Astrocyte of the spinal cord (primary cell): ENCODE results near the gene MOSMO.

ENCODE experiments used
- DNase-seq: peaks from one replicate; pipeline ENCODE4 v3.0.0; 2011; ENCODE audit warnings: low read depth, low spot score
- H3K4me3 ChIP-seq: 2 replicates; pipeline ENCODE4 v1.5.1; 2011; ENCODE audit warnings: low read depth, mild to moderate bottlenecking, low read length, moderate library complexity
- in situ Hi-C: cut with HindIII; loops from 2 replicates; pipeline ENCODE4 v1.10.0; 2017; ENCODE audit warnings: low sequenced_read_pairs
- TF ChIP-seq, protein P1 (sequence below): IDR thresholded peaks from 2 replicates; pipeline ENCODE4 v1.5.1; 2012; ENCODE audit warnings: low read depth, mild to moderate bottlenecking, low read length, inconsistent platforms

Gene MOSMO

GRCh38 chr16:22092143-22092933, 84.4 kb downstream of the MOSMO start, which contains the start of gene VWA3A:
Gene VWA3A, plus strand, starts transcription at chr16:22092541. Its CDS starts 97 bp downstream, at chr16:22092638.
- peak; percentile 72 for DNase-seq
- H3K4me3 ChIP-seq = no peak within 1 kb of the TSS
- TF ChIP-seq, protein P1, sequence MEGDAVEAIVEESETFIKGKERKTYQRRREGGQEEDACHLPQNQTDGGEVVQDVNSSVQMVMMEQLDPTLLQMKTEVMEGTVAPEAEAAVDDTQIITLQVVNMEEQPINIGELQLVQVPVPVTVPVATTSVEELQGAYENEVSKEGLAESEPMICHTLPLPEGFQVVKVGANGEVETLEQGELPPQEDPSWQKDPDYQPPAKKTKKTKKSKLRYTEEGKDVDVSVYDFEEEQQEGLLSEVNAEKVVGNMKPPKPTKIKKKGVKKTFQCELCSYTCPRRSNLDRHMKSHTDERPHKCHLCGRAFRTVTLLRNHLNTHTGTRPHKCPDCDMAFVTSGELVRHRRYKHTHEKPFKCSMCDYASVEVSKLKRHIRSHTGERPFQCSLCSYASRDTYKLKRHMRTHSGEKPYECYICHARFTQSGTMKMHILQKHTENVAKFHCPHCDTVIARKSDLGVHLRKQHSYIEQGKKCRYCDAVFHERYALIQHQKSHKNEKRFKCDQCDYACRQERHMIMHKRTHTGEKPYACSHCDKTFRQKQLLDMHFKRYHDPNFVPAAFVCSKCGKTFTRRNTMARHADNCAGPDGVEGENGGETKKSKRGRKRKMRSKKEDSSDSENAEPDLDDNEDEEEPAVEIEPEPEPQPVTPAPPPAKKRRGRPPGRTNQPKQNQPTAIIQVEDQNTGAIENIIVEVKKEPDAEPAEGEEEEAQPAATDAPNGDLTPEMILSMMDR = no peak
- in situ Hi-C loops = no loop called here

DNA sequence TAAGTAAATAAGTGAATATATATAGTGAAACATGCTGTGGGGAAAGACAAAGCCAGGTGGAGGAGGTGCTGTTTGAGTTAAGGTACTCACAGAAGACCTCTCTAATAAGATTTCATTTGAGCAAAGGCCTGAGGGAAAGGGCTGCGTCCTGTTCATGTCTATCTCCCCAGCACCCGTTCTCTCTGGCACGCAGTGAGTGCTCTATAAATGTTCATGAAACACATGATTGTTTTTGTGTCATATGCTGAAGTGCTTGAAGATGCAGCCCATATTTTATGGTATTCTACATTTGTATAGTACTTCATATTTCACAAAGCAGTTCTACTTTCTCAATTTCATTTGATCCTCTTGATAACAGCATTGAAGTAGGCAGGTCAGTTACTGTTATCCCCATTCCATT, 85.4 kb downstream of the MOSMO start:
- TF ChIP-seq, protein P1 = no peak
- no peak overlapping the region for H3K4me3 ChIP-seq
- in situ Hi-C loops = no loop called here
- DNase-seq = no peak

GRCh38 chr16:22093996-22094395, 86.1 kb downstream of the MOSMO start:
- in situ Hi-C loops = no loop called here
- TF ChIP-seq, protein P1 = no peak
- no peak overlapping the region for H3K4me3 ChIP-seq
- no peak for DNase-seq

DNA sequence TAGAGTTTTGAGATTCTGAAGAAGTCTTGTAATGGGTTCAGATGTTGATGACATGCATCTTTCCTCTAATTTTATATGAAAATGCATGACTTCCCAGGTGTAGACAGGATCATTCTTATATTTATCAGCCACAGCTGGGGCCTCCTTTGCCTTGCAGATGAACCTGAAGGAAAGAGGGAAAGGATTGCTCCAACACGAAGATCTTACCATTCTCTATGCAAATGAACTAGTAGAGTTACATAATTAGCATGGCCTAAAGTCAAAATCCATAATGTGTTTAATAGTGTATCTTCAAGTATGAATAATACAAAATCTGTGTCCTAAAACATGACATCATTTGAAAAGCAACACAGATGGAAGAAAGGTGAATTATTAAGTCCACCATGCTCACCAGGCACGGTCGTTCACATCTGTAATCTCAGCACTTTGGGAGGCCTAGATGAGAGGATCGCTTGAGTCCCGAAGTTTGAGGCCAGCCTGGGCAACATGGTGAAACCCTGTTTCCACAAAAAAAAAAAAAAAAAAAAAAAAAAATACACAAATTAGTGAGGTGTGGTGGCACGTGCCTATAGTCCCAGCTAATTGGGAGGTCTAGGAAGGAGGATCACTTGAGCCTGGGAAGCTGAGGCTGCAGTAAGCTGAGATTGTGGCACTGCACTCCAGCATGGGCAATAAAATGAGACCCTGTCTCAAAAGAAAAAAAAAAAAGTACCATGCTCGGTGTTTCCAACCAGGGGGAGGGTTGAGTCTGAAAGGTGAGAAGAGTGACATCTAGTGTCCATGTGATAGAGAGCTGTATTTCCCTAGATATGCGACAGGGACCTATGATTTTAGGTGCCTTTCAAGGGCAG, 90.7 kb downstream of the MOSMO start:
- peak; percentile 46 for DNase-seq
- TF ChIP-seq, protein P1 = peak; percentile 72
- in situ Hi-C loops = no loop called here
- no peak overlapping the region for H3K4me3 ChIP-seq

- DNase-seq = no peak
- TF ChIP-seq, protein P1 = no peak
- in situ Hi-C loops = no loop called here
- H3K4me3 ChIP-seq = no peak overlapping the region
Observed at GRCh38 chr16:22099256-22099975, 91.5 kb downstream of the MOSMO start.

DNA sequence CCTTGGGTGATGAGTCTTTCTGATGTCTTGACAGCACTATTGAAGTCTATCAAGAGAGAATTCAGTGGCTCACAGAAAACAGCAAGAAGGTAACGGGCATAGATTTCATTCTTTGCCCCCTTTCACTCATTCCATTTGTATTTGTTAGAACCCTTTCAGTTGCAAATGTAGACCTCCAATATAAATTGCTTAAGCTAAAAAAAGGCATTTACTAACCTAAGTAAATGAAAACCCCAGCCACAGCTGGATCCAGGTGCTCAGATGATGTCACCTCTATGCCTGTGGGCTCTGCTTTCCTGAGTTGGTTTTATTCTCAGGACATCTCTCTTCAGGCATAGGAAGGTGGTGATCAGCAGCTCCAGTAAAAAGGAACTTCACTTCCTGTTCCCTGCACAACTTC, 95.5 kb downstream of the MOSMO start:
- no peak for DNase-seq
- TF ChIP-seq, protein P1 = no peak
- no peak overlapping the region for H3K4me3 ChIP-seq
- in situ Hi-C loops = no loop called here
